GM12872 (cell line): ENCODE measurements around the gene ARID3A.

Experiments used
- CTCF ChIP-seq: IDR thresholded peaks from 3 replicates; pipeline ENCODE4 v1.5.1; 2011; ENCODE audit warnings: low read depth, mild to moderate bottlenecking, low read length, moderate library complexity; ENCODE audit not compliant: insufficient read depth

ARID3A gene

GRCh38 chr19:989381-990081 lies 63.7 kb downstream of the ARID3A start:
- TF ChIP-seq CTCF: peak; percentile 37; the same call in 2 of the 3 replicates

GRCh38 chr19:990119-990571 lies 64.3 kb downstream of the ARID3A start:
- no peak for TF ChIP-seq CTCF

- no peak for TF ChIP-seq CTCF
These were observed 64.9 kb downstream of the ARID3A start for GRCh38 chr19:990746-991145.

- no peak for TF ChIP-seq CTCF
These were observed 65.5 kb downstream of the ARID3A start for GRCh38 chr19:991174-991931.

GRCh38 chr19:991932-992669 lies 66.3 kb downstream of the ARID3A start:
- no peak for TF ChIP-seq CTCF

GRCh38 chr19:992670-993055 lies 66.8 kb downstream of the ARID3A start:
- no peak for TF ChIP-seq CTCF

- TF ChIP-seq CTCF: no peak
These were observed 67.6 kb downstream of the ARID3A start for GRCh38 chr19:993361-993830.
